IMR-90 (cell line): ENCODE results near the gene TLR3.

Experiments
- BHLHE40 ChIP-seq: fragments of 150-350 bp; IDR thresholded peaks from 2 replicates; pipeline ENCODE4 v1.6.1; 2016; ENCODE audit warnings: mild to moderate bottlenecking, low read depth, low read length
- CEBPB ChIP-seq: IDR thresholded peaks from 2 replicates; pipeline ENCODE4 v1.6.1; 2012; ENCODE audit warnings: low read depth, low read length, improper control_type of control experiment
- MAFK ChIP-seq: IDR thresholded peaks from 2 replicates; pipeline ENCODE4 v1.6.1; 2012; ENCODE audit warnings: low read depth, low read length, improper control_type of control experiment
- MAZ ChIP-seq: IDR thresholded peaks from 2 replicates; pipeline ENCODE4 v1.6.1; 2012; ENCODE audit warnings: low read depth, mild to moderate bottlenecking, low read length, improper control_type of control experiment, moderate library complexity, borderline replicate concordance
- POLR2A ChIP-seq: IDR thresholded peaks from 2 replicates; pipeline ENCODE4 v1.6.1; 2012; ENCODE audit warnings: mild to moderate bottlenecking, low read depth, low read length
- RAD21 ChIP-seq: IDR thresholded peaks from 2 replicates; pipeline ENCODE4 v1.6.1; 2012; ENCODE audit warnings: low read length, improper control_type of control experiment
- RCOR1 ChIP-seq: IDR thresholded peaks from 2 replicates; pipeline ENCODE4 v1.6.1; 2012; ENCODE audit warnings: mild to moderate bottlenecking, low read length, improper control_type of control experiment; ENCODE audit not compliant: insufficient replicate concordance
- RFX5 ChIP-seq: IDR thresholded peaks from 2 replicates; pipeline ENCODE4 v1.8.0; 2012; ENCODE audit warnings: low read depth, mild to moderate bottlenecking, low read length, moderate library complexity
- TF ChIP-seq, protein P1 (sequence below): fragments of 150-350 bp; IDR thresholded peaks from 2 replicates; pipeline ENCODE4 v1.6.1; 2017; ENCODE audit warnings: mild to moderate bottlenecking, antibody characterized with exemption, low read length, low read depth
- TF ChIP-seq, protein P2 (sequence below): conservative IDR thresholded peaks from 2 replicates; pipeline ENCODE4 v1.5.1; 2012; ENCODE audit warnings: mild to moderate bottlenecking, low read depth, low read length, improper control_type of control experiment
- TF ChIP-seq, protein P3 (sequence below): fragments of 150-350 bp; IDR thresholded peaks from 2 replicates; pipeline ENCODE4 v1.6.1; 2016; ENCODE audit warnings: low read depth, mild to moderate bottlenecking, low read length, moderate library complexity, borderline replicate concordance

DNA sequence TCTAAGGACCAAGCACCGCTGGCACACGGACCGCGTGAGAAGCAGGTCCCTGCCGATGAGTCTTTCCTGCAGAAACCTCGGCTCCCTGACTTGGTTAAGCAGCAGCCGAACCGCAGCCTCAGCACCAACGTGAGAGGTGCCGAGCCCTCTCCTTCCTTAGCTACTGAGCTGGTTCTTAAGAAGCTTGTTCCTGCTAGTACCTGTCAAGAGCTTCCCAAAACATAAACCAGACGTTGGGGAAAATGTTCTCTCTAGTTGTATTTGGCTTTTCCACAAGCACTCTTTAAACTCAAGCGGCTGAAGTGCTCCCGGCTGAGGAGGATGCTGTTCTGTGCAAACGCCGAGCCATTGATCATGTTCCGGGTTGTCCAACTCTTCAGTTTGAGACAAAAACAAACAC lies 29.3 kb upstream of the TLR3 start:
- TF ChIP-seq POLR2A (no peak), MAZ (no peak), CEBPB (no peak), MAFK (no peak), RCOR1 (no peak), RFX5 (no peak), RAD21 (no peak), BHLHE40 (no peak)
- TF ChIP-seq, protein P1, sequence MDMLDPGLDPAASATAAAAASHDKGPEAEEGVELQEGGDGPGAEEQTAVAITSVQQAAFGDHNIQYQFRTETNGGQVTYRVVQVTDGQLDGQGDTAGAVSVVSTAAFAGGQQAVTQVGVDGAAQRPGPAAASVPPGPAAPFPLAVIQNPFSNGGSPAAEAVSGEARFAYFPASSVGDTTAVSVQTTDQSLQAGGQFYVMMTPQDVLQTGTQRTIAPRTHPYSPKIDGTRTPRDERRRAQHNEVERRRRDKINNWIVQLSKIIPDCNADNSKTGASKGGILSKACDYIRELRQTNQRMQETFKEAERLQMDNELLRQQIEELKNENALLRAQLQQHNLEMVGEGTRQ, result no peak
- TF ChIP-seq, protein P2, sequence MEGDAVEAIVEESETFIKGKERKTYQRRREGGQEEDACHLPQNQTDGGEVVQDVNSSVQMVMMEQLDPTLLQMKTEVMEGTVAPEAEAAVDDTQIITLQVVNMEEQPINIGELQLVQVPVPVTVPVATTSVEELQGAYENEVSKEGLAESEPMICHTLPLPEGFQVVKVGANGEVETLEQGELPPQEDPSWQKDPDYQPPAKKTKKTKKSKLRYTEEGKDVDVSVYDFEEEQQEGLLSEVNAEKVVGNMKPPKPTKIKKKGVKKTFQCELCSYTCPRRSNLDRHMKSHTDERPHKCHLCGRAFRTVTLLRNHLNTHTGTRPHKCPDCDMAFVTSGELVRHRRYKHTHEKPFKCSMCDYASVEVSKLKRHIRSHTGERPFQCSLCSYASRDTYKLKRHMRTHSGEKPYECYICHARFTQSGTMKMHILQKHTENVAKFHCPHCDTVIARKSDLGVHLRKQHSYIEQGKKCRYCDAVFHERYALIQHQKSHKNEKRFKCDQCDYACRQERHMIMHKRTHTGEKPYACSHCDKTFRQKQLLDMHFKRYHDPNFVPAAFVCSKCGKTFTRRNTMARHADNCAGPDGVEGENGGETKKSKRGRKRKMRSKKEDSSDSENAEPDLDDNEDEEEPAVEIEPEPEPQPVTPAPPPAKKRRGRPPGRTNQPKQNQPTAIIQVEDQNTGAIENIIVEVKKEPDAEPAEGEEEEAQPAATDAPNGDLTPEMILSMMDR, result no peak
- TF ChIP-seq, protein P3, sequence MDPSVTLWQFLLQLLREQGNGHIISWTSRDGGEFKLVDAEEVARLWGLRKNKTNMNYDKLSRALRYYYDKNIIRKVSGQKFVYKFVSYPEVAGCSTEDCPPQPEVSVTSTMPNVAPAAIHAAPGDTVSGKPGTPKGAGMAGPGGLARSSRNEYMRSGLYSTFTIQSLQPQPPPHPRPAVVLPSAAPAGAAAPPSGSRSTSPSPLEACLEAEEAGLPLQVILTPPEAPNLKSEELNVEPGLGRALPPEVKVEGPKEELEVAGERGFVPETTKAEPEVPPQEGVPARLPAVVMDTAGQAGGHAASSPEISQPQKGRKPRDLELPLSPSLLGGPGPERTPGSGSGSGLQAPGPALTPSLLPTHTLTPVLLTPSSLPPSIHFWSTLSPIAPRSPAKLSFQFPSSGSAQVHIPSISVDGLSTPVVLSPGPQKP, result no peak
